Gastroesophageal sphincter (tissue), 4 donors: ENCODE results near the gene DNAH8. TPM values are rescaled to one million over a fixed set of nuclear protein-coding genes. Genes with fewer than 3 reads are reported as not detected.

ENCODE experiments used
- ATAC-seq: fragments of 150-250 bp; one replicate; pipeline ENCODE4 v1.9.1; 2016; ENCODE audit warnings: mild to moderate bottlenecking, moderate library complexity
- H3K27ac ChIP-seq, 4 donors: fragments of 200-600 bp; sonication (generic) in 3 of 4; 1 replicate in 3 of 4; 2 replicates in 1 of 4; pipeline ENCODE4 v1.5.1; 2016 to 2019
- H3K27me3 ChIP-seq: fragments of 200-600 bp; sonication (generic); one replicate; pipeline ENCODE4 v1.5.1; 2019
- H3K36me3 ChIP-seq, 2 donors: fragments of 200-600 bp; sonication (generic); one replicate each; pipeline ENCODE4 v1.5.1; 2019; ENCODE audit warnings: control low read depth in 1 of 2
- H3K4me1 ChIP-seq, 3 donors: fragments of 200-600 bp; sonication (generic); 1 replicate in 2 of 3; 2 replicates in 1 of 3; pipeline ENCODE4 v1.5.1; 2016 to 2019; ENCODE audit warnings: control low read depth in 2 of 3
- H3K4me3 ChIP-seq, 2 donors: fragments of 200-600 bp; sonication (generic); one replicate each; pipeline ENCODE4 v1.5.1; 2019; ENCODE audit warnings: mild to moderate bottlenecking in 1 of 2, moderate library complexity in 1 of 2
- H3K9me3 ChIP-seq, 3 donors: fragments of 200-600 bp; sonication (generic); one replicate each; pipeline ENCODE4 v1.5.1; 2017 to 2019; ENCODE audit warnings: control low read depth in 2 of 3
- EP300 ChIP-seq: sonication (generic); formaldehyde crosslinking; IDR thresholded peaks from one replicate; pipeline ENCODE4 v1.6.1; 2017; ENCODE audit warnings: antibody characterized with exemption, mild to moderate bottlenecking
- POLR2A ChIP-seq, 2 donors: fragments of 450-650 bp; IDR thresholded peaks; one replicate each; pipeline ENCODE4 v1.6.1; 2017; ENCODE audit warnings: antibody characterized with exemption in 2 of 2, mild to moderate bottlenecking in 2 of 2, moderate library complexity in 1 of 2
- POLR2AphosphoS5 ChIP-seq: sonication (generic); formaldehyde crosslinking; IDR thresholded peaks from one replicate; pipeline ENCODE4 v1.6.1; 2017; ENCODE audit warnings: antibody characterized with exemption
- WGBS, 2 donors: methylation state at CpG; one replicate each; pipeline ENCODE4 v1.1.5; 2018; ENCODE audit warnings: low coverage in 1 of 2; 5-methylcytosine and 5-hydroxymethylcytosine counted together
- total RNA-seq, 4 donors: library from RNA; depleted of rRNA; stranded (reverse); fragments of >200 nt; gene quantifications; one replicate each; pipeline ENCODE4 v1.1.0, GENCODE V29; 2016
- TF ChIP-seq, protein P1 (sequence below), 4 experiments: fragments of 200-600 bp in 2 of 4; fragments of 450-650 bp in 2 of 4; sonication (generic) in 1 of 4; IDR thresholded peaks; one replicate each; pipeline ENCODE4 v1.5.1; 2017 to 2019; ENCODE audit warnings: antibody characterized with exemption in 4 of 4, mild to moderate bottlenecking in 2 of 4, moderate library complexity in 2 of 4

The DNAH8 gene
- total RNA-seq, 4 donors from 2014 or later = not detected

GRCh38 chr6:38929560-38929959 lies 214.4 kb downstream of the DNAH8 start:
- Histone ChIP-seq H3K4me3 (no peak overlapping the region), H3K9me3 (no peaks in the 10 kb centered on the region), H3K36me3 (no peaks in the 10 kb centered on the region), H3K27me3 (no peaks in the 10 kb centered on the region), H3K27ac (no peak overlapping the region), H3K4me1 (no peaks in the 10 kb centered on the region)
- TF ChIP-seq POLR2A (IDR thresholded peaks at IDR 0.05) (no peak), EP300 (no peak), POLR2AphosphoS5 (no peak)
- TF ChIP-seq, protein P1, sequence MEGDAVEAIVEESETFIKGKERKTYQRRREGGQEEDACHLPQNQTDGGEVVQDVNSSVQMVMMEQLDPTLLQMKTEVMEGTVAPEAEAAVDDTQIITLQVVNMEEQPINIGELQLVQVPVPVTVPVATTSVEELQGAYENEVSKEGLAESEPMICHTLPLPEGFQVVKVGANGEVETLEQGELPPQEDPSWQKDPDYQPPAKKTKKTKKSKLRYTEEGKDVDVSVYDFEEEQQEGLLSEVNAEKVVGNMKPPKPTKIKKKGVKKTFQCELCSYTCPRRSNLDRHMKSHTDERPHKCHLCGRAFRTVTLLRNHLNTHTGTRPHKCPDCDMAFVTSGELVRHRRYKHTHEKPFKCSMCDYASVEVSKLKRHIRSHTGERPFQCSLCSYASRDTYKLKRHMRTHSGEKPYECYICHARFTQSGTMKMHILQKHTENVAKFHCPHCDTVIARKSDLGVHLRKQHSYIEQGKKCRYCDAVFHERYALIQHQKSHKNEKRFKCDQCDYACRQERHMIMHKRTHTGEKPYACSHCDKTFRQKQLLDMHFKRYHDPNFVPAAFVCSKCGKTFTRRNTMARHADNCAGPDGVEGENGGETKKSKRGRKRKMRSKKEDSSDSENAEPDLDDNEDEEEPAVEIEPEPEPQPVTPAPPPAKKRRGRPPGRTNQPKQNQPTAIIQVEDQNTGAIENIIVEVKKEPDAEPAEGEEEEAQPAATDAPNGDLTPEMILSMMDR (IDR thresholded peaks at IDR 0.05) = no peak
- WGBS, 2 donors = 69 to 79% methylated on average over 4 to 5 of the region's 5 CpGs
- no peak for ATAC-seq

DNA sequence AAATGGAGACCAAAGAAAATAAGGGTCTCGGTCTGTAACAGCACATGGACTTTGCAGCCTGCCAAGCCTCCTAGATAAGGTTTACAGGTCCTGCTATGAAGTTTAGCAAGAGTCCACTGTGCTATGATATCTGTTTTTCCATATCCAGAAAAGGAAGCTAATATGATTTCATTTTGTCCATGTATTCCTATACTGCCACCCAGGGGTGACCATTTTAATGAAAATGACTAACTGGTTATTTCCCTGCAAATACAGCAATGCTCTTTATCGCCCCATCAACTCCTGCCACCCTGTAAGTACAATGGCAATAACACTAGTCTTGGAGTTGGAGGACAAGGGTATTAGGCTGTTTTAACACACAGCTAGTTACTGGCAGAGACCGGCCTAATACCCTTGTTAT lies 218.3 kb downstream of the DNAH8 start:
- H3K4me1 ChIP-seq = no peaks in the 10 kb centered on the region
- no peak for TF ChIP-seq EP300
- no peak for TF ChIP-seq POLR2AphosphoS5
- TF ChIP-seq, protein P1 (IDR thresholded peaks at IDR 0.05) = no peak
- TF ChIP-seq POLR2A (IDR thresholded peaks at IDR 0.05) = no peak
- H3K36me3 ChIP-seq = no peaks in the 10 kb centered on the region
- H3K9me3 ChIP-seq = no peaks in the 10 kb centered on the region
- no peak for ATAC-seq
- no peaks in the 10 kb centered on the region for H3K27me3 ChIP-seq
- no peak overlapping the region for H3K4me3 ChIP-seq
- H3K27ac ChIP-seq = no peak overlapping the region
- 45 to 90% methylated on average over 3 of the region's 3 CpGs for WGBS, 2 donors

DNA sequence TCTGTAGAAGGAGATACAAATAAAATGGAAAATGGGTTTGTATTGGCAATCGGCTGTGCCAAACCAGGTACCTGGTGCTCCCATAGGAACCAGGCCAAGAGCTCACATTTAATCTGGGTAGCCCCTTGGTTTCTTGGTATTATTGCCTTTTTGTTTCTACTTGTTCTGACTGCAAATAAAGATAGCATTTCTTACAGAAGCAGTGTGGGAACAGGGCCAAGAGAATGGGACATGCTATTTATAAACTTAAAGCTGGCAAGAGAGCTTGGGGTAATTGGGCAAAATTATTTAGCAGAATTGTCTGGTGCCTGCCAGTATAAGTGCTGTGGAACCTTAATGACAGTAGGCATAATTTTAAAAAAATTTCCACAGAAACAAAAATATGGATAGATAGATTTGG lies 219.9 kb downstream of the DNAH8 start:
- Histone ChIP-seq H3K27ac (no peak overlapping the region), H3K4me1 (no peaks in the 10 kb centered on the region), H3K27me3 (no peaks in the 10 kb centered on the region), H3K4me3 (no peak overlapping the region), H3K36me3 (no peaks in the 10 kb centered on the region), H3K9me3 (no peaks in the 10 kb centered on the region)
- no peak for ATAC-seq
- TF ChIP-seq POLR2A (IDR thresholded peaks at IDR 0.05) (no peak), EP300 (no peak), POLR2AphosphoS5 (no peak)
- TF ChIP-seq, protein P1 (IDR thresholded peaks at IDR 0.05) = no peak
- 82 to 91% methylated on average over 1 of the region's 1 CpG for WGBS, 2 donors

- WGBS, 2 donors = 84 to 87% methylated on average over 11 to 15 of the region's 15 CpGs
- Histone ChIP-seq H3K4me3 (no peak overlapping the region), H3K36me3 (no peaks in the 10 kb centered on the region), H3K27me3 (no peaks in the 10 kb centered on the region), H3K9me3 (no peaks in the 10 kb centered on the region), H3K4me1 (no peaks in the 10 kb centered on the region), H3K27ac (no peak overlapping the region)
- no peak for TF ChIP-seq EP300
- no peak for TF ChIP-seq POLR2A (IDR thresholded peaks at IDR 0.05)
- TF ChIP-seq POLR2AphosphoS5 = no peak
- TF ChIP-seq, protein P1 (IDR thresholded peaks at IDR 0.05) = no peak
- no peak for ATAC-seq
Measured at GRCh38 chr6:38937839-38938613, 222.9 kb downstream of the DNAH8 start.

DNA sequence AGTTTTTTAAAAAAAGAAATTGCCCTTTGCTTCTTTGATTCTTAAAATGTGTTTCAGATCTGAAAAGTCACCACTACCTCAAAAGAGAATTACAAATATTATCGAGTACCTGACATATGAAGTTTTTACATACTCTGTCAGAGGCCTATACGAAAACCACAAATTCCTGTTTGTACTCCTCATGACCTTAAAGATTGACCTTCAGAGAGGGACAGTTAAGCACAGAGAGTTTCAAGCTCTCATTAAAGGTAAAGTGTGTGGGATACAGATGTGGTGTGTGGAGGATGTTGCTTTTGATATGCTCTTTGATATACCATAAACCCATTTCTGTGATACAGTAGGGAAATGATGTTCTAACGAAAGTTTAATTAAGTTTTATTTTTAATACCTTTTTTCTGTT lies 223.6 kb downstream of the DNAH8 start:
- Histone ChIP-seq H3K27me3 (no peaks in the 10 kb centered on the region), H3K27ac (no peak overlapping the region), H3K9me3 (no peaks in the 10 kb centered on the region), H3K4me1 (no peaks in the 10 kb centered on the region), H3K36me3 (no peaks in the 10 kb centered on the region), H3K4me3 (no peak overlapping the region)
- TF ChIP-seq EP300 (no peak), POLR2A (IDR thresholded peaks at IDR 0.05) (no peak), POLR2AphosphoS5 (no peak)
- TF ChIP-seq, protein P1 (IDR thresholded peaks at IDR 0.05) = no peak
- 81 to 94% methylated on average over 3 of the region's 3 CpGs for WGBS, 2 donors
- no peak for ATAC-seq
